OCI-LY1 (cell line): ENCODE results near the gene RAB3IL1.

Experiments
- H2AFZ ChIP-seq: fragments of 200-600 bp; sonication (generic), shearing (Covaris generic); 2 replicates; pipeline ENCODE4 v1.6.0; 2014; ENCODE audit warnings: antibody characterized with exemption, mild to moderate bottlenecking, low read length
- H3F3A ChIP-seq: fragments of 200-600 bp; sonication (generic), shearing (Covaris generic); 2 replicates; pipeline ENCODE4 v1.6.0; 2014; ENCODE audit warnings: mild to moderate bottlenecking, antibody characterized with exemption, low read length, moderate library complexity; ENCODE audit not compliant: insufficient read depth
- H3K27ac ChIP-seq: fragments of 200-600 bp; sonication (generic); 2 replicates; pipeline ENCODE4 v1.5.1; 2014; ENCODE audit warnings: low read length, mixed run types, mild to moderate bottlenecking, low read depth; ENCODE audit not compliant: poor library complexity, severe bottlenecking
- H3K27me3 ChIP-seq: fragments of 200-600 bp; sonication (generic); 2 replicates; pipeline ENCODE4 v1.6.0; 2014; ENCODE audit warnings: antibody characterized with exemption, mild to moderate bottlenecking, low read length, moderate library complexity; ENCODE audit not compliant: insufficient read depth
- H3K36me3 ChIP-seq: fragments of 200-600 bp; sonication (generic); 2 replicates; pipeline ENCODE4 v1.6.1; 2014; ENCODE audit warnings: mild to moderate bottlenecking, antibody characterized with exemption, low read length, moderate library complexity, mixed read lengths; ENCODE audit not compliant: insufficient read depth
- H3K4me1 ChIP-seq: fragments of 200-600 bp; sonication (generic); 2 replicates; pipeline ENCODE4 v1.5.1; 2014; ENCODE audit warnings: mild to moderate bottlenecking, low read length, moderate library complexity; ENCODE audit not compliant: insufficient read depth, severe bottlenecking
- H3K4me2 ChIP-seq: fragments of 200-600 bp; sonication (generic), shearing (Covaris generic); 2 replicates; pipeline ENCODE4 v1.6.1; 2014; ENCODE audit warnings: low read length
- H3K4me3 ChIP-seq: fragments of 200-600 bp; sonication (generic); 2 replicates; pipeline ENCODE4 v1.5.1; 2014; ENCODE audit warnings: low read length, low read depth, mild to moderate bottlenecking, mixed read lengths; ENCODE audit not compliant: poor library complexity, severe bottlenecking
- H3K79me2 ChIP-seq: fragments of 200-600 bp; shearing (Covaris generic); 2 replicates; pipeline ENCODE4 v1.6.1; 2016; ENCODE audit warnings: mixed run types, low read length, mixed read lengths; ENCODE audit not compliant: insufficient read depth
- H3K9ac ChIP-seq: fragments of 200-600 bp; sonication (generic), shearing (Covaris generic); 2 replicates; pipeline ENCODE4 v1.6.1; 2014; ENCODE audit warnings: mild to moderate bottlenecking, low read length, mixed read lengths
- H3K9me2 ChIP-seq: fragments of 200-600 bp; sonication (generic), shearing (Covaris generic); 2 replicates; pipeline ENCODE4 v1.6.1; 2014; ENCODE audit warnings: low read depth, mild to moderate bottlenecking, low read length, mixed read lengths
- H3K9me3 ChIP-seq: fragments of 200-600 bp; shearing (Covaris generic); 2 replicates; pipeline ENCODE4 v1.6.1; 2014; ENCODE audit warnings: low read length, mixed read lengths
- H4K20me1 ChIP-seq: fragments of 200-600 bp; sonication (generic), shearing (Covaris generic); 2 replicates; pipeline ENCODE4 v1.6.0; 2016; ENCODE audit warnings: mild to moderate bottlenecking, low read length; ENCODE audit not compliant: insufficient read depth
- EZH2 ChIP-seq: fragments of 200-600 bp; sonication (generic), shearing (Covaris generic); IDR thresholded peaks from 2 replicates; pipeline ENCODE4 v1.8.0; 2017; ENCODE audit warnings: borderline replicate concordance, mixed run types, mild to moderate bottlenecking, antibody characterized with exemption, low read length, moderate library complexity, mixed read lengths
- TF ChIP-seq, protein P1 (sequence below): fragments of 200-600 bp; sonication (generic), shearing (Covaris generic); IDR thresholded peaks from 2 replicates; pipeline ENCODE4 v1.5.1; 2017; ENCODE audit warnings: mild to moderate bottlenecking, antibody characterized with exemption, low read length, moderate library complexity, mixed read lengths

The RAB3IL1 gene

DNA sequence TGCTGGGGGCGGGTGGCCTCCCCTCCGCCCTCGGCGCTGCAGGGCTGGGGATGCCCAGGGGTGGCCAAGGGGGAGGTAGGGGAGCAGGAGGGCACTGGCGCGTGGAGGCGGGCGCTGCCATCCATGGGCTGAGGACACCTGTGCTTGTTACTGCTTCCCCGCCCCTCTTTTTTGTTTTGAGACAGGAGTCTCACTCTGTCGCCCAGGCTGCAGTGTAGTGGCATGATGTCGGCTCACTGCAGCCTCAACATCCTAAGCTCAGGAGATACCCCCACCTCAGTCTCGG is 25.3 kb downstream of the RAB3IL1 start:
- Histone ChIP-seq H3K9me3 (no peaks in the 10 kb centered on the region), H3K9me2 (no peaks in the 10 kb centered on the region), H3K4me3 (peak overlapping the region; percentile 74), H3K9ac (peak overlapping the region; percentile 30; the same call in 1 of the 2 replicates), H3K79me2 (no peaks in the 10 kb centered on the region), H3K27ac (no peak overlapping the region), H3K27me3 (no peaks in the 10 kb centered on the region; the same call in 1 of the 2 replicates), H3K4me1 (peaks cover 19% of the 10 kb centered on the region), H2AFZ (no peak overlapping the region), H3K4me2 (peak overlapping the region; percentile 86), H3K36me3 (no peaks in the 10 kb centered on the region), H4K20me1 (no peaks in the 10 kb centered on the region), H3F3A (no peaks in the 10 kb centered on the region)
- TF ChIP-seq EZH2 = no peak
- TF ChIP-seq, protein P1, sequence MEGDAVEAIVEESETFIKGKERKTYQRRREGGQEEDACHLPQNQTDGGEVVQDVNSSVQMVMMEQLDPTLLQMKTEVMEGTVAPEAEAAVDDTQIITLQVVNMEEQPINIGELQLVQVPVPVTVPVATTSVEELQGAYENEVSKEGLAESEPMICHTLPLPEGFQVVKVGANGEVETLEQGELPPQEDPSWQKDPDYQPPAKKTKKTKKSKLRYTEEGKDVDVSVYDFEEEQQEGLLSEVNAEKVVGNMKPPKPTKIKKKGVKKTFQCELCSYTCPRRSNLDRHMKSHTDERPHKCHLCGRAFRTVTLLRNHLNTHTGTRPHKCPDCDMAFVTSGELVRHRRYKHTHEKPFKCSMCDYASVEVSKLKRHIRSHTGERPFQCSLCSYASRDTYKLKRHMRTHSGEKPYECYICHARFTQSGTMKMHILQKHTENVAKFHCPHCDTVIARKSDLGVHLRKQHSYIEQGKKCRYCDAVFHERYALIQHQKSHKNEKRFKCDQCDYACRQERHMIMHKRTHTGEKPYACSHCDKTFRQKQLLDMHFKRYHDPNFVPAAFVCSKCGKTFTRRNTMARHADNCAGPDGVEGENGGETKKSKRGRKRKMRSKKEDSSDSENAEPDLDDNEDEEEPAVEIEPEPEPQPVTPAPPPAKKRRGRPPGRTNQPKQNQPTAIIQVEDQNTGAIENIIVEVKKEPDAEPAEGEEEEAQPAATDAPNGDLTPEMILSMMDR = no peak

DNA sequence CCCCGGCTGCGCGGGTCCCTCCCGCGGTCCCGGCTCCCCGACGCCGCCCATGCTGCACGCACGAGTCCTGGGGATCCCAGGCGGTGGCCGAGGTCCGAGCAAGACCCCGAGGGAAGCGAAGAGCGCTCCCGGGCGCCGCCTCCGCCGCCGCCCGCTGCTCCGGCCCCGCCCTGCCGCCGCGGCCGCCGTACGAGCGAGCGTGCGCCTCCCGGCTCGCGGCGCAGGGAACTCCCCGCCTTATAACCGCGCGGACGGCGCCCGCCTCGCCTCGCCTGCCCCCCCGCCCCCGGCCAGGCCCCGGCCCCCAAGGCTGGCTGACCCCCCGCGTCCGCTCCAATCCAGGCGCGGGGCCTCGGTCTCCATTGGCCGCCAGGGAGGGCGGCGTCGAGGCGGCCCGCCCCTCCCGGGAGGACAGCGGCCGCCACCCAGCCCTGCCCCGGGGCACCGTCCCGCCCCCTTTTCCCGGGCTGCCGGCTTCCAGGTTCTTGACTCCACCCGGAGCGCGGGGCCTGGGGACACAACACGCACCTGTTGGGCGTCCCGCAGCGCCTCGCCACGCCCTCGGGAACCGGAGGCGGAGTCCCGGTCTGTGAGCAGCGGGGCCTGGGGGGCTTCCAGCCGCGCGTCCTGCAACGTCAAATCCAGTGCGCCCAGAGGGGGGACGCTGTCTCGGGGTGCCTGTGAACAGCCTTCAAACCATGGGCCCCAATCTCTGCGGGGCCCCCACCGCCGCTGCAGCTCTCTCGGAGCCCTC is 25.9 kb downstream of the RAB3IL1 start, which contains the start of gene FADS3:
FADS3 (minus strand) TSS at position 215 of the 754 bp plus-strand sequence; CDS start at position 51, 164 bp downstream.
- Histone ChIP-seq H3K9ac (peak within 1 kb of the TSS; percentile 69), H2AFZ (no peak within 1 kb of the TSS), H3K4me1 (peaks cover 19% of the 10 kb centered on the region), H3K9me3 (no peaks in the 10 kb centered on the region), H3K27ac (no peak within 1 kb of the TSS), H3K4me3 (peak within 1 kb of the TSS; percentile 74), H3K4me2 (peak within 1 kb of the TSS; percentile 86), H3K36me3 (no peaks in the 10 kb centered on the region), H3K79me2 (no peaks in the 10 kb centered on the region), H3K9me2 (no peaks in the 10 kb centered on the region), H3F3A (no peaks in the 10 kb centered on the region), H4K20me1 (no peaks in the 10 kb centered on the region), H3K27me3 (no peaks in the 10 kb centered on the region; the same call in 1 of the 2 replicates)
- TF ChIP-seq EZH2 = no peak
- TF ChIP-seq, protein P1 = peak; percentile 15; the same call in 1 of the 2 replicates

DNA sequence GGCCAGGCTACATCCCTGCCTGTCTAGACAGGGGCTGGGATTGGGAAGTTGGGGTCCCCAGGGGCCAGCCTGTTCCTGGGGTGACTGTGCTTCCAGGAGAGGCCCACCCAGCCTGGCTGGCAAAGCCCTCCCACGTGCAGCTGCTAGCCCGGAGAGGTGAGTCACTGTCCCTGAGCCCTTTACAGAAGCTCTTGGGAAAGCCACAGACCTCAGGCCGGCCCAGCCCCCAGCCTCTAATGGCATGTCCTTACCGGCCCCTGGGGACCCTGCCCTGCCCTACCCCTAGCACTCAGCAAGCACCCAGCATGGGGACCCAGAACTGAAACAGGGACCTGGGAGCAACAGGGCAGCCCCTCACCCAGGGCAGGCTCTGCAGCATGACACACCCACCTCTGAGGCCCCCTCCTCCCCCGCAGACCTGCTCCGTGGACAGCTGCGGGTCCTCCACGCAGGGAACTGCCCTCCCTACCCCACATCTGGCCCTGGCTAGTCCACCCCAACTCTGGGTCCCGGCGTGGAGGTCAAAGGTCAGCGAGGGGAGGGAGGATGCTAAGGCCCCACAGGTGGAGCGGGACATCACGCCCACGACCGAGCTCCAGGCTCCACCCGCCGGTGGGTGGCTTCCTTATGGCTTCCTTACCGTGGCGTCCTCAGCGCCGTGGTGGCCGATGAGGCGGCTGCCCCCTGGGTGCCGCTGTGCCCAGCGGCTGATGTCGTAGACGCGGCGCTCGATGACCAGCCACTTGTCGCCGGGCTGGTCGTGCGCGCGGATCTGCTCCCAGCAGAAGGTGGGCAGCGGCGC is 26.6 kb downstream of the RAB3IL1 start:
- H3K4me1 ChIP-seq = peaks cover 19% of the 10 kb centered on the region

More for the DNA sequence above, 26.6 kb downstream of the RAB3IL1 start:
- Histone ChIP-seq H3K4me3 (peak overlapping the region; percentile 74), H4K20me1 (no peaks in the 10 kb centered on the region), H3K27me3 (no peaks in the 10 kb centered on the region; the same call in 1 of the 2 replicates), H3K9ac (peak overlapping the region; percentile 69), H3K9me3 (no peaks in the 10 kb centered on the region), H3F3A (no peaks in the 10 kb centered on the region), H3K9me2 (no peaks in the 10 kb centered on the region), H2AFZ (no peak overlapping the region), H3K4me2 (peak overlapping the region; percentile 86), H3K36me3 (no peaks in the 10 kb centered on the region), H3K79me2 (no peaks in the 10 kb centered on the region), H3K27ac (no peak overlapping the region)
- TF ChIP-seq EZH2 = no peak
- TF ChIP-seq, protein P1 = no peak
